K562 treated with DMSO at 1 percent for 48 hours (cell line): ENCODE data around the gene GPX1. TPM values are rescaled to one million over a fixed set of nuclear protein-coding genes. Genes with fewer than 3 reads are reported as not detected.

Experiments used
- total RNA-seq: library from RNA; unstranded; fragments of 300-600 nt; gene quantifications from 2 replicates; pipeline ENCODE4 v1.2.3, GENCODE V29; 2022; ENCODE audit warnings: low replicate concordance; ENCODE audit errors: extremely low read depth

Gene GPX1
- total RNA-seq: not detected in 2 replicates

DNA sequence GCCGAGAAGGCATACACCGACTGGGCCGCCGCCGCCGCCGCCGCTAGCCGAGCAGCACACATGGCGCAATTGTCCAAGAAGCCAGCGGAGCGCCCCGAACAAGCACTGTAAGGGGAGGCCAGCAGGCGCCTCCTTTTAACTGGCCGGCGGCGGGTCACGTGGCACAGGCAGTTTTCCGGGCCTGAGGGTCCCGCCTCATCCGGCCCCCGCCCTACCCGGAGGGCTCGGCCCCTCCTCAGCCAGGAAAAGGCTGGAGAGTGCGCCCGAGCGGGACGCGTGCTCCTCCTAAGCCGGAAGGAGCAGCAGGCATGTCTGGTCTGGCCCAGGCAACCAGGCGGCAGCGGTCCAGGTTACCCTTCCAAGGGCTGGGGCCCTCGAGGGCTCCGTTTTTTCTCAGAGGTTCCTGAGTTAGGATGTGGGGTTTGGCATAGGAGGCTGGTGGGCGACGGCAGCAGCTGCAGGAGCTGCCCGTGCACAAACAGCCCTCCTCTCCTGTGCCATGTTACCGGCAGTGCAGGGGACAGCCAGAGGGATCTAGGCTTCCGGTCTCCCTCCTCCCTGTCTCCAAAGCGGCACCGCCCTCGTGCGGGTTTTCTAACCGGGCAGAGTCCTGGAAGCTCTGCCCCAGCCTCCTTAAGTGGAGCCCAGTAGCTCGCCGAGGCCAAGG is at the start of gene GPX1:
Gene GPX1, minus strand, starts transcription at position 137 of the 667 bp plus-strand sequence. Its CDS starts 75 bp downstream, at position 62.

DNA sequence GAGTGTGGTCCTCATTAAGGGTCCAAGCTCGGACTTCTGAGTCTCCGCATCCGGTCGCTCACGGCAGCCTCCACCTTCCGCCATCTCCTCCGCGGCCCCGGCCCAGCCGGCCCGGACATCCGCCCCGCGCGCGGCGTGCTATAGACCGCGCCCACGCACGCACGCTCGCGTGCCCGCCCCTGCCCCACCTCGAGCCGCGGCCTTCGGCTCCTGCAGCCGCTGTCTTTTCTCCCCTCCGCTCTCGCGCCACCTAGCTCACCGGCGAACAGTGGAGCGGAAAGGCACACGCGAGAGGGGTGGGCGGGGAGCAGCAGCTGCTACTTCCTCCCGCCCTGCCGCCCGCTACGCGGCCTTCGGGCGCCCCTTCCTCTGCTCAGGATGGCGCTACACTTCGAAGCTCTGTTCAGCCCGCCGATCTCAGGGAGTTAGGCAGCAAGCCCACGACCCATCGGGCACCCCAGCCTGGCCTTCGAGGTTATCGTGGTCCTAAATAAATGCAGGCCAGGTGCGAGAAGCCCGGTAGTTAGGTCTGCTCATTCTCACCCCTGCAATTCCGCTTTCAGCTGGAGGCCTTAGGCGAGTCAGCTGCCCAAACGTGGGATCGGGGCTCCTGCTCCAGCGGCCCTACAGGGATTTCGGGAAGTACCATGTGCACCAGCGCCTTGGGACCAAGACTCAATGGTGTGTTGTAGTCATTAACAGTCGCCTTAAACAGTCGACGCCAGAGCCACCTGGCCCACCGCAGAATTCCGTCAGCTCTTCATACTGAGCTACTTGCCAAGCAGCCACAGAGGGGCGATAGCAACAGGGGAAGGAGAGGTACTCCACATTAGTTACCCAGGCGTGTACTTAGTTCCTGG is 18.0 kb downstream of the GPX1 start, which contains the start of gene USP4:
Gene USP4, minus strand, starts transcription at position 113 of the 860 bp plus-strand sequence. Its CDS starts 29 bp downstream, at position 84.

Other genes starting within 250 kb of the GPX1 start
- not detected in 2 replicates for gene USP19, start 237.5 kb downstream of the GPX1 start, total RNA-seq
- not detected in 2 replicates for gene LAMB2, start 225.3 kb downstream of the GPX1 start, total RNA-seq
- gene CCDC71, start 192.0 kb downstream of the GPX1 start, total RNA-seq: not detected in 2 replicates
- 1,112 TPM in 1 of 2 replicates, not detected in the other for gene KLHDC8B, start 186.8 kb downstream of the GPX1 start, total RNA-seq
- not detected in 2 replicates for gene C3orf62, start 81.1 kb downstream of the GPX1 start, total RNA-seq
- not detected in 2 replicates for gene USP4, start 18.3 kb downstream of the GPX1 start, total RNA-seq
- not detected in 2 replicates for gene RHOA, start 53.6 kb upstream of the GPX1 start, total RNA-seq
- not detected in 2 replicates for gene TCTA, start 54.1 kb upstream of the GPX1 start, total RNA-seq
- not detected in 2 replicates for gene AMT, start 64.1 kb upstream of the GPX1 start, total RNA-seq
- not detected in 2 replicates for gene NICN1, start 71.0 kb upstream of the GPX1 start, total RNA-seq
- not detected in 2 replicates for gene DAG1, start 111.9 kb upstream of the GPX1 start, total RNA-seq
- not detected in 2 replicates for gene BSN, start 196.1 kb upstream of the GPX1 start, total RNA-seq